ENCODE data around the gene ACER2. TPM values are rescaled to one million over a fixed set of nuclear protein-coding genes. Genes with fewer than 3 reads are reported as not detected.

The ACER2 gene
- total and polyA plus RNA-seq, 2 experiments from 2014 or later, result 0.87 to 14.6 TPM

- TF ChIP-seq ZNF462 (CRISPR knock-in tag; IDR thresholded peaks at IDR 0.05) (no peak), ZNF331 (CRISPR knock-in tag; IDR thresholded peaks at IDR 0.05; ENCODE audit: low read depth) (no peak)
These were observed 60.5 kb downstream of the ACER2 start (continued) for GRCh38 chr9:19469271-19469670.

GRCh38 chr9:19470567-19470966 lies 61.8 kb downstream of the ACER2 start:
- no peak overlapping the region for H3K4me3 ChIP-seq
- TF ChIP-seq NANOG (IDR thresholded peaks at IDR 0.05; ENCODE audit: borderline replicate concordance) (no peak), CTCF (conservative IDR thresholded peaks at IDR 0.05; ENCODE audit: low read depth in 2 of 2) (no peak), REST (IDR thresholded peaks at IDR 0.05; ENCODE audit: unreplicated experiment) (no peak), ZNF114 (CRISPR knock-in tag; IDR thresholded peaks at IDR 0.05) (no peak), STAT1 (IDR thresholded peaks at IDR 0.05; ENCODE audit: unreplicated experiment) (no peak)
- H2AFZ ChIP-seq, result no peak overlapping the region
- H3K4me1 ChIP-seq (ENCODE audit: insufficient read depth), result no peaks in the 10 kb centered on the region
- DNase-seq (ENCODE audit: low spot score), result no peak
- no peaks in the 10 kb centered on the region for H3K79me2 ChIP-seq (replicated peaks; ENCODE audit: insufficient read depth)
- H3K36me3 Mint-ChIP-seq (ENCODE audit: low read depth), result no peaks in the 10 kb centered on the region
- peaks cover 7% of the 10 kb centered on the region for H3K27me3 Mint-ChIP-seq (ENCODE audit: insufficient read depth, low read depth, poor library complexity)
- no peaks in the 10 kb centered on the region for H3K27me3 ChIP-seq (ENCODE audit: insufficient read depth)
- H3F3A ChIP-seq (replicated peaks; ENCODE audit: low read depth), result no peaks in the 10 kb centered on the region
- H3K36me3 ChIP-seq (ENCODE audit: insufficient read depth), result no peaks in the 10 kb centered on the region
- ATAC-seq, result no peak
- H3K4me3 Mint-ChIP-seq, result no peak overlapping the region
- H4K20me1 ChIP-seq (replicated peaks; ENCODE audit: insufficient read depth), result no peaks in the 10 kb centered on the region
- 0 out of 2 replicates have a peak, but pooled peaks cover 2% of the 10 kb centered on the region for H3K9me2 ChIP-seq (ENCODE audit: insufficient read depth)
- H3K27ac ChIP-seq (ENCODE audit: low read depth), result no peak overlapping the region
- H3K27ac Mint-ChIP-seq, result no peak overlapping the region
- H3K4me1 Mint-ChIP-seq, result peaks cover 4% of the 10 kb centered on the region; the same call in 2 of the 3 replicates
- no peak overlapping the region for H3K4me2 ChIP-seq
- no peaks in the 10 kb centered on the region for H3K9me3 Mint-ChIP-seq

Measured in GM23338 (cell line).